GM21723 (cell line): ENCODE measurements around the gene OR6V1.
"Not testable (repeated sequence)": the region's sequence is repeated elsewhere in the genome, so short reads cannot be mapped to it uniquely, and the experiment has no call there.

Experiments used
- ATAC-seq: cut with Tn5 transposase; IDR thresholded peaks from one replicate; pipeline ENCODE4 v1.9.1; 2021; ENCODE audit warnings: mild to moderate bottlenecking, moderate library complexity; ENCODE audit not compliant: unreplicated experiment

OR6V1 gene

DNA sequence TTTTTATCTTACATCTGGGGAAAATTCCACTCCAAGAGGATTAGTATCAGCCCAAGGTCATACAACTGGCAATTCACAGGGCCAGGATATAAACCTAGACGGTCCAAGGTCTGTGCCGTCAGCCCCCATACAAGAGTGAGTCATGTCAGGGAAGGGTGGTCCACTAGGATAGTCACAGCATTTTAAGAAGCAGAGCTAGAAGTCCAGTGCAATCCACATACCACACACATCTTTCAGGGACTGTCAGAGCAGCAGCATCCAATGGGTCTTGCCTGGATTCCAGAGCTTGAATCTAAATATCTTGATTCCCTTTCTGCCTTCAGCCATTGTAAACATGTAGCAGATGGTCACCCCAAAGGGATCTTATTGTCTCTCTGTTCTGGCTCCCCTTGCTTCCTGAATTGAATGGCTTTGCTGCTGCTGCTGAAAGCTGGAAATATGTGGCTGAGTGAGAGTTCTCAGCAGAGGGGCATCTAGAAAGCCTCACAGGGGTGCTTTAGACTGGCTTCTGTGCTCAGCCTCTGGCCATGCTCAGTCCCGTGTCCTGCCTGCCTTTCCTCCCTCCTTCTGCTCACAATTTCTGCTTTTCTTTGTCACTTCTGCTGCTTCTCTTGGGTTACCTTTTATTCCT, 9.9 kb upstream of the OR6V1 start:
- ATAC-seq: no peak

DNA sequence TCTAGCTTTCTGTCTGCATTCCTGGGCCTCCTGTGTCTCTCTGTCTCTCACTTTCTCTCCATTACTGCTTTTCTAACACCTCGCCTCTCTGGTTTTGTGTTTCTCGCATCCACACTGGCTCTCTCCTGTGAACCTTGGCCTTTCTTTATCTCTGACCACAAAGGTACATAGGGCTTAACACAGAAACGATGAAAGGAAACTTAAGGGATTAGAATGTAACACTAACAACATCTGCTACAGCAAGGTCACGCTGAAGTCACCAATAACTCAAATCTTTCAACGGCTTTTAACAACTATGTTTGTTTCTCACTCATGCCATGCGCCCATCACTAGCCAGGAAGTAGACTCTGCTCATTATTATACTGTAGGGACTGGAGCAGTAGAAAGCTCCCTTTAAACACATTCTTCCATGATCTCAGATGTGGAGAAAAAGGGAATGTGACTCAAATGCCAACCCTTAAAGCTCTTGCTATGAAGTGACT, 9.3 kb upstream of the OR6V1 start:
- no peak for ATAC-seq

DNA sequence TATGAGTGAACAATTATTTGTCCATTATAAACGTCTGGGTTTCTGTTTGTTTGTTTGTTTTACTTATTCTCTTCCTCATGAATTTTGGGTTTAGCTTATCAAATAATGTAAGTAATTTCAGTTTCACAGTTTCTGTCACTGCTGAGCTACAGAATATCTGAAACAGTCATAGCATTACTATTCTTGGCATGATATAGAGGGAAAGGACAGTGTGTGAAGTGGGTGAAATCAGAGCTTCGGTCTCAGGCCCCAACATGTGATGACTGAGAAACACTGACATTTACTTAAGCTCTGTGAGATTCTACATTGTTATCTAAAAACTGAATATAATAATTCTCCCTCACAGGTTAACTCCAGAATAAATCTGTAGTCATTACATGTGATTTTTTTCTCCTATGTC, 8.8 kb upstream of the OR6V1 start:
- no peak for ATAC-seq

DNA sequence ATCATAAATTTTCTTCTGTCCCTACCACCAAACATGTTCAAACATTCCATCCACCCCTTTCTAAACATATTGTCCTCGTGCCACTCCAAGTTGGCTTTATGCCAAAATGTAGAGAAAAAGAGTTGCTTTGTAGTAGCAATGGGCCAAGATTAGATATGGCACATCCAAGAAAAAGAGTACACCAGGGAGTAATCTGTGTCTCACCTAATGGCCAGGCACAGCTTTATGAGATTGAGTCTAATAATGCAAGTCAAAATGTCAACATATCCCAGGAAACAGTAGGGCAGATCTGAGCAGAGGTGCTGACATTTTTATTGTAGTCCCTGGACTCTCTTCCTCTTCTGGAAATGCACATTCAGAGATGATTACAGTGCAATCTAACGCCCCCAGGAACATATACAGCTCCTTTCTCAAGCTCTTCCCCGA, 5.7 kb upstream of the OR6V1 start:
- no peak for ATAC-seq

DNA sequence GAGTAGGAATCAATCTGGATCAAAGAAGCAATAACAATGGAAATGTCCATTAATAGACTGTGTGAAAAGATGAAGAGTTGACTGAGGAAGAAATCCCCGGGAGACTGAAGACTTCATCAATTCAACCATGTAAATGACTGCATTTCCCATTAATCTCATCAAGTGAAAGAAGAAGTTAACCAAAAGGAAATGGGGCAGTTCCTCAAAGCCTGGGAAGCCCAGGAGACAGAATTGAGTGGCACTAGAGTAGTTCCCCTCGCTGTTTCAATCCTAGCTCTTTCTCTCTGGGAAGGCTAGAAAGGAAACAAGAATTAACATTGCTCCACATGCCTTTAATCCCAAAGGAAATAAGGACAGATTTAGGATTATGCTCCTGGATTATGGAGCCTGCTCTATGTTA, 4.8 kb upstream of the OR6V1 start:
- no peak for ATAC-seq

GRCh38 chr7:143048827-143049226, 3.3 kb upstream of the OR6V1 start:
- no peak for ATAC-seq

GRCh38 chr7:143049362-143049761, 2.8 kb upstream of the OR6V1 start:
- no peak for ATAC-seq

DNA sequence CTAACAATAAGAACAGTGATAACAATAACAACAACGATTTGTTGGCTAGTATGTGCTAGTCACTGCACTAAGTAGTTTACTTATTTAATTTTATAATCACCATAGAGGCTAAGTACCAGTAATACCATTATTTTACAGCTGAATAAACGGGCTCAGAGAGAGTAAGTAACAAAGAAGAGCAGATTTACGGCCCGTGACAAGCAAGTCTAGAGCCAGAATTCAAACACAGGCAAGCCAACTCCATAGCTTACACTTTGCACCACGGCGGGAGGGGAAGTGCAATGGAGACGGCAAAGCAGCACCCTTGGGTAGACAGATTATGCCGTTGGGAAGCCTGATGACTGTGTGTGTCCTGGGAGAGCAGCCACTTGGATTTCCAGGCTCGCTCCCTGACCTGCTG, 1.2 kb upstream of the OR6V1 start:
- no peak for ATAC-seq

- ATAC-seq: no peak
Measured at GRCh38 chr7:143054621-143055020, 2.5 kb downstream of the OR6V1 start.

- no peak for ATAC-seq
Measured at GRCh38 chr7:143055754-143056153, 3.6 kb downstream of the OR6V1 start.

GRCh38 chr7:143063741-143064140, 11.6 kb downstream of the OR6V1 start:
- ATAC-seq: no peak

- no peak for ATAC-seq
Measured at GRCh38 chr7:143068446-143068845, 16.3 kb downstream of the OR6V1 start.

DNA sequence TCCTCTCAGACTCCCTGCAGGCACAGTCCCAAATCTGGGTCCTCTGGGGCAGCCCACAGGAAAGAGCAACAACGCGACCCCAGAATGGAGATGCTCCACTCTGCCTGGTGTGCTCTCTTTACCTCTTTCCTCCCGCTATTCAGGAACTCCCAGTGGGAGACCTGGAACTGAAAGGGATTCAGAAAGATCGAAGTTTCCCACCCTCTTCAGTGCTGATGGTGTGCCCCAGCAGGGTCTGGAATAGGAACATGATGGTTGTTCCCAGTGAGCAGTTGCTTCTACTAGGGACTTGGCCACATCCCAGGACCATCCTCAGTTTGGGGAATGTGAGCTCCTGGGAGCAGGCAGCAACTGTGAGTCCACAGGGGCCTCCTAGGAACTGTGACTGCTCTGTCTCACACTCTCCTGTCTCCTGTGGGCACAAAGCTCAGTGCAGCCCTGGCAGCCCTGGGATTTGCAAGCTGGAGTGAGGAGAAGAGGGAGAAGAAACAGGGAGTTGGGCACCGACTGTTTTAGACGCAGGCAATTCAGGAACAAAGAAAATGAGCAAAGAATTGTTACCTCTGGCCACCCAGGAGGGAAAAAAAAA, 17.9 kb downstream of the OR6V1 start:
- no peak for ATAC-seq

- ATAC-seq: no peak
Measured at GRCh38 chr7:143073556-143073955, 21.4 kb downstream of the OR6V1 start.

DNA sequence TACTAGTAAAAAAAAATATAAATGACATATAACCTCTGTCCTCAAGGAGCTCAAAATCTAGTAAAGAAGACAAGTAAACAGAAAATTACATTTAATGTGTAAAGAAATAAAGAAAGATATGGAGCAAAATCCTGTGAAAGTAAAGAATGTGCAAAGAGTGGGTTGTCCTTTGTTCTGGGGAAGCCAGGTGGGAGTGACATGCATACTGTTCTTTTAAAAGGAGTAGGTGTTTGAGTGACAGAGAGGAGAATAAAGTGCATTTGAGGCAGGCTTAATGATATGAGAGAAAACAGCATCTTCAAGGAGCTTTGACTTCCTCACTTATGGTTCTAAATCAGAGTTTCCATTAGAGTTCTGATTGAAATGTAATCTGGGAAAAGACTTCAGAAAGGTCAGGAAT, 22.0 kb downstream of the OR6V1 start:
- ATAC-seq: no peak

DNA sequence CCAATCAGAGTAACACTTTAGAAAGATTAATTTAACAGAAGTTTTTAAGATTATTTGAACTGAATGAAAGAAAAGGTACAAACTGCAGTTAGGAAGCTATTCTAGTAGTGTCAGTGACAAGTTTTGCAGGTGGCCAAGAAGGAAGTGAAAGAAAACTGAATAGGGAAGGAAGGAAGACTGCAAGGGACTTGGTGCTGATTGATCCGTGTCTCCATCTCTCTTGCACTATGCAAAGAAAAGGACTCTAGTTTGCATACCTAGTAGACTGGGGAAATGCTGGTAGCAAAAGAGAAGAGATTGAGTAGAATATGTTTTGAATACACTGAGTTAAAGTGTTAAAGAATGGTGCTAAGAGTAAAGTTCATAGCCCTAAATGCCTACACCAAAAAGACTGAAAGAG, 33.0 kb downstream of the OR6V1 start:
- no peak for ATAC-seq

- ATAC-seq: not testable (repeated sequence)
Measured at GRCh38 chr7:143085610-143086009, 33.5 kb downstream of the OR6V1 start.

- ATAC-seq: not testable (repeated sequence)
Measured at GRCh38 chr7:143088549-143089231, 36.5 kb downstream of the OR6V1 start.

- no peak for ATAC-seq
Measured at GRCh38 chr7:143096146-143096545, 44.0 kb downstream of the OR6V1 start.

DNA sequence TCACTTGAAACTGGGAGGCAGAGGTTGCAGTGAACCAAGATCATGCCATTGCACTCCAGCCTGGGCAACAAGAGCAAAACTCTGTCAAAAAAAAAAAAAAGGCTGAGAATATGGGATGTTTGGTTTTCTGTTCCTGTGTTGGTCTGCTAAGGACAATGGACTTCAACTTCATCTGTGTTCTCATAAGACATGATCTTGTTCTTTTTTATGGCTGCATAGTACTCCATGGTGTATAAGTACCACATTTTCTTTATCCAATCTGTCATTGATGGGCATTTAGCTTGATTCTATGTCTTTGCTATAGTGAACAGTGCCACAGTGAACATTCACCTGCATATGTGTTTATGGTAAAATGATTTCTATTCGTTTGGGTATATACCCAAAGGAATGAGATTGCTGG, 47.4 kb downstream of the OR6V1 start:
- ATAC-seq: not testable (repeated sequence)
